Transverse colon (tissue), 4 donors: ENCODE measurements around the gene NOC2L.

Experiments
- CTCF ChIP-seq, 5 experiments: fragments of 200-600 bp in 3 of 5; fragments of 450-650 bp in 2 of 5; sonication (generic) in 3 of 5; IDR thresholded peaks; 1 replicate in 2 of 5; 2 replicates in 3 of 5; pipeline ENCODE4 v1.5.1; 2016 to 2017; ENCODE audit warnings: antibody characterized with exemption in 5 of 5, inconsistent platforms in 3 of 5, mild to moderate bottlenecking in 2 of 5, moderate library complexity in 1 of 5
- EP300 ChIP-seq: sonication (generic); formaldehyde crosslinking; IDR thresholded peaks from one replicate; pipeline ENCODE4 v1.6.1; 2017; ENCODE audit warnings: antibody characterized with exemption, low read depth
- POLR2A ChIP-seq: fragments of 450-650 bp; IDR thresholded peaks from one replicate; pipeline ENCODE4 v1.6.1; 2016; ENCODE audit warnings: antibody characterized with exemption, mild to moderate bottlenecking, moderate library complexity
- POLR2AphosphoS5 ChIP-seq, 3 donors: sonication (generic); formaldehyde crosslinking; IDR thresholded peaks; one replicate each; pipeline ENCODE4 v1.6.1; 2016; ENCODE audit warnings: antibody characterized with exemption in 3 of 3

GRCh38 chr1:933603-933940 lies 25.5 kb downstream of the NOC2L start:
- TF ChIP-seq CTCF (IDR thresholded peaks at IDR 0.05) (no peak), POLR2A (no peak), POLR2AphosphoS5 (IDR thresholded peaks at IDR 0.05) (no peak), EP300 (no peak)
